Right kidney (tissue), 9 donors: ENCODE data around the gene APOB.

ENCODE experiments used
- DNase-seq: peaks from one replicate; pipeline ENCODE4 v3.0.0-alpha.2; 2016
- long read RNA-seq, 8 donors: transcript quantifications; one replicate each; lab custom pipeline, GENCODE V29; 2026

APOB gene
- long read RNA-seq, donor 1: 0 reads
- long read RNA-seq, donor 2: 0 reads
- long read RNA-seq, donor 3: 0 reads
- long read RNA-seq, donor 4: 0 reads
- long read RNA-seq, donor 5: 0 reads
- long read RNA-seq, donor 6: 0 reads
- long read RNA-seq, donor 7: 0 reads
- long read RNA-seq, donor 8: 0 reads

GRCh38 chr2:21043744-21044532 is at the start of gene APOB:
APOB (minus strand) TSS chr2:21044073; CDS start chr2:21043945, 128 bp downstream.
- peak; percentile 56 for DNase-seq

- no peak for DNase-seq
These were observed 48.5 kb upstream of the APOB start for GRCh38 chr2:21092308-21092869.

GRCh38 chr2:21084401-21084800 is 40.5 kb upstream of the APOB start:
- DNase-seq: no peak

- no peak for DNase-seq
These were observed 39.6 kb upstream of the APOB start for GRCh38 chr2:21083482-21083881.

GRCh38 chr2:21078296-21078695 is 34.4 kb upstream of the APOB start:
- DNase-seq: no peak

- DNase-seq: no peak
These were observed 28.8 kb upstream of the APOB start for GRCh38 chr2:21072477-21073242.

GRCh38 chr2:21070341-21071257 is 26.7 kb upstream of the APOB start:
- DNase-seq: no peak

- no peak for DNase-seq
These were observed 26.0 kb upstream of the APOB start for GRCh38 chr2:21069746-21070340.

GRCh38 chr2:21067859-21068537 is 24.1 kb upstream of the APOB start:
- DNase-seq: no peak

- no peak for DNase-seq
These were observed 23.3 kb upstream of the APOB start for GRCh38 chr2:21067125-21067524.

GRCh38 chr2:21059885-21060610 is 16.2 kb upstream of the APOB start:
- no peak for DNase-seq

GRCh38 chr2:21057097-21057496 is 13.2 kb upstream of the APOB start:
- DNase-seq: no peak

- DNase-seq: peak; percentile 3
These were observed 12.3 kb upstream of the APOB start for GRCh38 chr2:21055879-21056790.

- no peak for DNase-seq
These were observed 11.6 kb upstream of the APOB start for GRCh38 chr2:21055451-21055850.

- DNase-seq: no peak
These were observed 10.1 kb upstream of the APOB start for GRCh38 chr2:21054011-21054410.

- no peak for DNase-seq
These were observed 8.2 kb upstream of the APOB start for GRCh38 chr2:21052044-21052443.

GRCh38 chr2:21050164-21050563 is 6.3 kb upstream of the APOB start:
- DNase-seq: no peak

- DNase-seq: no peak
These were observed 3.5 kb upstream of the APOB start for GRCh38 chr2:21047141-21048009.
